Fibroblast of lung (primary cell): ENCODE results near the gene SKP1. TPM values are rescaled to one million over a fixed set of nuclear protein-coding genes. Genes with fewer than 3 reads are reported as not detected.

Source experiments
- DNase-seq, 2 donors: peaks; one replicate each; pipeline versions ENCODE4 v3.0.0 to v3.0.0-alpha.2; 2010; ENCODE audit warnings: low read depth in 2 of 2
- H2AFZ ChIP-seq: 2 replicates; pipeline ENCODE4 v1.5.1; 2012; ENCODE audit warnings: low read length, control low read depth, inconsistent platforms
- H3K27ac ChIP-seq: 2 replicates; pipeline ENCODE4 v1.5.1; 2011; ENCODE audit warnings: low read length, control low read depth; ENCODE audit not compliant: insufficient read depth
- H3K27me3 ChIP-seq: 2 replicates; pipeline ENCODE4 v1.5.1; 2011; ENCODE audit warnings: mild to moderate bottlenecking, low read length; ENCODE audit not compliant: control insufficient read depth, insufficient read depth
- H3K36me3 ChIP-seq: 2 replicates; pipeline ENCODE4 v1.5.1; 2011; ENCODE audit warnings: low read length; ENCODE audit not compliant: control insufficient read depth, insufficient read depth
- H3K4me1 ChIP-seq: 2 replicates; pipeline ENCODE4 v1.5.1; 2011; ENCODE audit warnings: low read length; ENCODE audit not compliant: control insufficient read depth, insufficient read depth; ENCODE audit errors: extremely low read depth
- H3K4me2 ChIP-seq: 2 replicates; pipeline ENCODE4 v1.5.1; 2011; ENCODE audit warnings: low read length, control low read depth; ENCODE audit not compliant: insufficient read depth; ENCODE audit errors: extremely low read depth
- H3K4me3 ChIP-seq, 4 experiments: fragments of 200-600 bp in 1 of 4; sonication (generic) in 1 of 4; replicated peaks in 1 of 4; 2 replicates each; pipeline ENCODE4 v1.5.1; 2011 to 2016; ENCODE audit warnings: low read length in 4 of 4, low read depth in 3 of 4, mild to moderate bottlenecking in 3 of 4, control low read depth in 2 of 4, inconsistent platforms in 1 of 4, mixed read lengths in 1 of 4; ENCODE audit not compliant: insufficient read depth in 1 of 4; ENCODE audit errors: control extremely low read depth in 1 of 4
- H3K79me2 ChIP-seq: 2 replicates; pipeline ENCODE4 v1.5.1; 2012; ENCODE audit warnings: mild to moderate bottlenecking, low read length, inconsistent platforms; ENCODE audit not compliant: control insufficient read depth, insufficient read depth
- H3K9ac ChIP-seq: 2 replicates; pipeline ENCODE4 v1.5.1; 2011; ENCODE audit warnings: mild to moderate bottlenecking, low read length, control low read depth; ENCODE audit not compliant: insufficient read depth
- H3K9me3 ChIP-seq: 2 replicates; pipeline ENCODE4 v1.5.1; 2012; ENCODE audit warnings: low read depth, low read length; ENCODE audit not compliant: control insufficient read depth, insufficient read depth
- H4K20me1 ChIP-seq: 2 replicates; pipeline ENCODE4 v1.5.1; 2011; ENCODE audit warnings: low read length; ENCODE audit not compliant: control insufficient read depth, insufficient read depth; ENCODE audit errors: extremely low read depth
- EZH2 ChIP-seq: IDR thresholded peaks from 2 replicates; pipeline ENCODE4 v1.5.1; 2012; ENCODE audit warnings: low read length, control low read depth, mild to moderate bottlenecking; ENCODE audit errors: missing control alignments
- polyA plus RNA-seq, 2 donors: library from polyadenylated mRNA; depleted of rRNA in 1 of 2; stranded (reverse) in 1 of 2; unstranded in 1 of 2; fragments of >200 nt; gene quantifications; 2 replicates each; pipeline ENCODE4 v1.2.1, GENCODE V29; 2011 to 2012; ENCODE audit warnings: missing spikeins in 1 of 2
- total RNA-seq: library from RNA; depleted of rRNA; stranded (reverse); fragments of >200 nt; gene quantifications from 2 replicates; pipeline ENCODE4 v1.2.1, GENCODE V29; 2014
- TF ChIP-seq, protein P1 (sequence below), 2 donors: IDR thresholded peaks in 1 of 2; conservative IDR thresholded peaks in 1 of 2; 1 replicate in 1 of 2; 2 replicates in 1 of 2; pipeline ENCODE4 v1.5.1; 2011 to 2012; ENCODE audit warnings: low read length in 2 of 2, control low read depth in 1 of 2, inconsistent platforms in 1 of 2, low read depth in 1 of 2, mild to moderate bottlenecking in 1 of 2

The SKP1 gene
- total and polyA plus RNA-seq, 2 donors (not counting 1 experiment from before 2014, with no cell fraction given) = 259 to 985 TPM

DNA sequence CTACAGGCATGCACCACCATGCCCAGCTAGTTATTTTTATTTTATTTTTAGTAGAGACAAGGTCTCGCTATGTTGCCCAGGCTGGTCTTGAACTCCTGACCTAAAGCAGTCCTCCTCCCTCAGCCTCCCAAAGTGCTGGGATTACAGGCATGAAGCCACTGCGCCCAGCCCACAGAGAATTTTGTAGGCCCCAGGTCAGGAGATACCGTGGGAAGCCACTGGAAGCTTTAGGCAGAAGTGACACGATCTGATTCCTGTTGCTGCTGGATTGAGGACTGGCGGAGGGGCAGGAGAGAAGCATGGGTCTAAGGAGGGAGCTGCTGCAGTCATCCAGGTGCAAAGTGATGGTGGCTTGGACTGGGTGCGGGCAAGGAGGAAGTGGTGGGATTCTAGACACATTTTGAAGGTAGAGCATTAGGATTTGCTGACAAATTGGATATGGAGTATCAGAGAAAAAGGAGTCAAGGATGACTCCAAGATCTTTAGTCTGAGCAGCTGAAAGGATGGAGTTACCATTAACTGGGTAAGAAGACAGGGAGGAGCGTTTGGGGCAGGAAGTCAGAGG, 41.6 kb downstream of the SKP1 start:
- Histone ChIP-seq H3K4me2 (no peak overlapping the region), H3K36me3 (peaks cover 7% of the 10 kb centered on the region), H3K27ac (no peak overlapping the region), H3K4me3 (no peak overlapping the region), H3K9ac (no peak overlapping the region), H4K20me1 (no peaks in the 10 kb centered on the region), H3K4me1 (peaks cover 8% of the 10 kb centered on the region), H3K9me3 (no peaks in the 10 kb centered on the region), H3K79me2 (no peaks in the 10 kb centered on the region), H2AFZ (no peak overlapping the region), H3K27me3 (no peaks in the 10 kb centered on the region)
- no peak for DNase-seq
- TF ChIP-seq, protein P1, sequence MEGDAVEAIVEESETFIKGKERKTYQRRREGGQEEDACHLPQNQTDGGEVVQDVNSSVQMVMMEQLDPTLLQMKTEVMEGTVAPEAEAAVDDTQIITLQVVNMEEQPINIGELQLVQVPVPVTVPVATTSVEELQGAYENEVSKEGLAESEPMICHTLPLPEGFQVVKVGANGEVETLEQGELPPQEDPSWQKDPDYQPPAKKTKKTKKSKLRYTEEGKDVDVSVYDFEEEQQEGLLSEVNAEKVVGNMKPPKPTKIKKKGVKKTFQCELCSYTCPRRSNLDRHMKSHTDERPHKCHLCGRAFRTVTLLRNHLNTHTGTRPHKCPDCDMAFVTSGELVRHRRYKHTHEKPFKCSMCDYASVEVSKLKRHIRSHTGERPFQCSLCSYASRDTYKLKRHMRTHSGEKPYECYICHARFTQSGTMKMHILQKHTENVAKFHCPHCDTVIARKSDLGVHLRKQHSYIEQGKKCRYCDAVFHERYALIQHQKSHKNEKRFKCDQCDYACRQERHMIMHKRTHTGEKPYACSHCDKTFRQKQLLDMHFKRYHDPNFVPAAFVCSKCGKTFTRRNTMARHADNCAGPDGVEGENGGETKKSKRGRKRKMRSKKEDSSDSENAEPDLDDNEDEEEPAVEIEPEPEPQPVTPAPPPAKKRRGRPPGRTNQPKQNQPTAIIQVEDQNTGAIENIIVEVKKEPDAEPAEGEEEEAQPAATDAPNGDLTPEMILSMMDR (conservative IDR thresholded peaks at IDR 0.05 in 1 of 2, IDR thresholded peaks at IDR 0.05 in 1 of 2; ENCODE audit: low read depth in 1 of 2, low read length in 2 of 2) = no peak
- TF ChIP-seq EZH2 = no peak

DNA sequence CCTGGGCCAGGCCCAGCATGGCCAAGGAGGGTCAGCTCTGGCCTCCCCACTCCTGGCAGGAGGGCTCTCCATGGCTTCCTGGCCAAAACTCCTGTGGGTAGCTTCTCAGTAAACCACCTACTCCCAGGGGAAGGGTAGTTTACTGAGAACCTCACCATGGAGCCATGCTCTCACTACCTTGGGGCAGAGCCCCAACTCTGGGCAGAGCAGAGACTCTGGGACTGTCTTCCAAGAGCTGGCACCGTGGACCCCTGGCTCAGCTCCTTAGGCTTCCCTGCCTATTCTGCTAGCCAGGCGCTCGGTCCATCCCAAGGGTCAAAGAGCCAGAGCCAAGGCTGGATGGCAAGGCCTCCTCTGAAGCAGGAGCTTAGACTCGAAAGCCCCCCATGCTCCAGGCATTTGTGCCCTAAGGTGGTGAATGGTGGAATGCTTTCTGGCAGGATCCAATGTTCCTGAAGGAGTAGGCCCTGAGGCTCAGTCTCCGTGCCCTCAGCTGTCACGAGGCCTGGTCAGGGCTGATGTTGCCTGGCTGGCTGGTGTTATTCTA, 42.7 kb downstream of the SKP1 start:
- H4K20me1 ChIP-seq = no peaks in the 10 kb centered on the region
- H3K4me1 ChIP-seq = peaks cover 8% of the 10 kb centered on the region
- TF ChIP-seq, protein P1 (conservative IDR thresholded peaks at IDR 0.05 in 1 of 2, IDR thresholded peaks at IDR 0.05 in 1 of 2; ENCODE audit: low read depth in 1 of 2, low read length in 2 of 2) = no peak
- TF ChIP-seq EZH2 = no peak
- no peaks in the 10 kb centered on the region for H3K9me3 ChIP-seq
- H3K4me3 ChIP-seq = no peak overlapping the region
- DNase-seq = no peak
- H3K4me2 ChIP-seq = no peak overlapping the region
- no peak overlapping the region for H3K27ac ChIP-seq
- no peaks in the 10 kb centered on the region for H3K79me2 ChIP-seq
- peaks cover 5% of the 10 kb centered on the region for H3K36me3 ChIP-seq
- H3K9ac ChIP-seq = no peak overlapping the region
- no peaks in the 10 kb centered on the region for H3K27me3 ChIP-seq
- H2AFZ ChIP-seq = no peak overlapping the region

DNA sequence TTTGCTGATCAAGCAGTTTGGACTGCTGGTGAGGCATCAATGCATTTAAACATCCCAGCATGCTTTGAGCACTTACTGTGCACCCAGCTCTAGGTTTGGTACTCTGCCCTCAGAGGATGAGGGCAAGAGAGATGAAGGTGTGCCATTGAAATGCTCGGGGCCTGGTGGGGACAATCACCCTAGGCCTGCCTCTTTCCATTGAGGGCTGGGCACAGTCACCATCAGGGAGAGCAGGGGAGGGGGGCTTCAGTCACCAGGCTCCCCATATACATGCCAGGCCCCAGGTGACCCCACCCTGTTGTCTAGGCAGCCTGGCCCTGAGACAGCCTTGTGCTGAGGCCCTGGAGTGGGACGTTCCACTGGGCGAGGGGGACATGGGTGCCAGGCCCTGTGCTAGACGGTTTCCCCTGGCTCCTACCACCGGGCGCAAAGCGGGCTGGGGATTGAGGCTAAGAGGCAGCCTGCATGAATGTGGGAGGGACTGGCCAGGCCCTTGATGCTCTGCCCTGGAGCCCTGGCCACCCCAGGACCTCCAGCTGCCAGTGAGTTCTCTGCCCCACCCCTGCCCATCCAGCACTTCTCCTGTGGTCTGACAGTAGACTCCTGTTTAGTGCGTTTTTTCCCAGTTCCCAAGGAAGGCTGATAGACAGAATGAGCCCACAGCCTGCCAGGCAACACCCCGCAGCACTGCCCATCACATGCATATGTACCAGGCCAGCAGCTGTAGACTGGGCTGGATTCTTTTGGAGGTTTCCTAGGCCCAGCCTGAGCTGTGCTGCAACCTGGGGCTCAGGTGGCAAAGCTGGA, 43.4 kb downstream of the SKP1 start:
- Histone ChIP-seq H3K9ac (no peak overlapping the region), H3K79me2 (no peaks in the 10 kb centered on the region), H3K4me3 (no peak overlapping the region), H3K27me3 (no peaks in the 10 kb centered on the region), H3K27ac (no peak overlapping the region), H2AFZ (no peak overlapping the region), H4K20me1 (no peaks in the 10 kb centered on the region), H3K9me3 (no peaks in the 10 kb centered on the region), H3K4me2 (no peak overlapping the region), H3K4me1 (peaks cover 6% of the 10 kb centered on the region), H3K36me3 (peaks cover 5% of the 10 kb centered on the region)
- TF ChIP-seq EZH2 = no peak
- TF ChIP-seq, protein P1 (conservative IDR thresholded peaks at IDR 0.05 in 1 of 2, IDR thresholded peaks at IDR 0.05 in 1 of 2; ENCODE audit: low read depth in 1 of 2, low read length in 2 of 2) = no peak
- DNase-seq = no peak
